A673 (cell line): ENCODE data around the gene CYP1A2. TPM values are rescaled to one million over a fixed set of nuclear protein-coding genes. Genes with fewer than 3 reads are reported as not detected.
A peak's percentile ranks its signal among the peaks of the same experiment; 100 is the strongest.

Source experiments
- BruUV-seq: library from RNA; stranded (reverse); fragments of 400-500 nt; replicated peaks from 2 replicates; lab custom pipeline; 2021; lab: Mats Ljungman, UMichigan
- CTCF ChIA-PET: fragments of 300-600 bp; sonication (Branson Sonifier 250); formaldehyde crosslinking; loops from one replicate; lab custom pipeline; 2022; ENCODE audit warnings: antibody characterized with exemption; lab: Charles Lee
- POLR2A ChIA-PET: fragments of 300-600 bp; sonication (Branson Sonifier 250); formaldehyde crosslinking; loops from one replicate; lab custom pipeline; 2022; ENCODE audit warnings: antibody characterized with exemption; ENCODE audit not compliant: low non-redundant PET; lab: Charles Lee
- DNase-seq: peaks from one replicate; pipeline ENCODE4 v3.0.0-alpha.2; 2015; ENCODE audit warnings: low spot score
- H3K27ac ChIP-seq: fragments of 200-600 bp; sonication (generic); 2 replicates; pipeline ENCODE4 v1.5.1; 2016; ENCODE audit warnings: mixed run types, low read depth, mild to moderate bottlenecking, mixed read lengths, antibody characterized with exemption, low read length; ENCODE audit not compliant: poor library complexity, severe bottlenecking
- H3K27me3 ChIP-seq: fragments of 200-600 bp; sonication (generic); replicated peaks from 2 replicates; pipeline ENCODE4 v1.6.1; 2017; ENCODE audit warnings: mixed run types, low read depth, mild to moderate bottlenecking, mixed read lengths, antibody characterized with exemption, low read length; ENCODE audit not compliant: insufficient read depth, poor library complexity
- H3K36me3 ChIP-seq: fragments of 200-600 bp; sonication (generic); 2 replicates; pipeline ENCODE4 v1.6.1; 2016; ENCODE audit warnings: mixed run types, mild to moderate bottlenecking, mixed read lengths, antibody characterized with exemption, low read length; ENCODE audit not compliant: insufficient read depth, poor library complexity, severe bottlenecking
- H3K4me1 ChIP-seq: fragments of 200-600 bp; sonication (generic); 2 replicates; pipeline ENCODE4 v1.6.1; 2017; ENCODE audit warnings: mixed run types, mild to moderate bottlenecking, mixed read lengths, antibody characterized with exemption, low read length; ENCODE audit not compliant: insufficient read depth, poor library complexity, severe bottlenecking
- H3K4me3 ChIP-seq: fragments of 200-600 bp; sonication (generic); 2 replicates; pipeline ENCODE4 v1.5.1; 2016; ENCODE audit warnings: low read depth, mixed run types, mild to moderate bottlenecking, mixed read lengths, low read length; ENCODE audit not compliant: poor library complexity, severe bottlenecking
- H3K9me3 ChIP-seq: fragments of 200-600 bp; sonication (generic); 2 replicates; pipeline ENCODE4 v1.6.1; 2016; ENCODE audit warnings: mixed run types, low read depth, mild to moderate bottlenecking, mixed read lengths, antibody characterized with exemption, low read length; ENCODE audit not compliant: poor library complexity, severe bottlenecking
- CTCF ChIP-seq: fragments of 300-800, 200-600 bp; sonication (generic); conservative IDR thresholded peaks from 2 replicates; pipeline ENCODE4 v1.5.1; 2017; ENCODE audit warnings: low read depth, mild to moderate bottlenecking, antibody characterized with exemption, low read length, moderate library complexity, mixed read lengths
- EZH2 ChIP-seq: fragments of 200-600 bp; sonication (generic); IDR thresholded peaks from 2 replicates; pipeline ENCODE4 v1.6.1; 2017; ENCODE audit warnings: borderline replicate concordance, low read depth, mild to moderate bottlenecking, mixed read lengths, antibody characterized with exemption, low read length; ENCODE audit not compliant: poor library complexity, severe bottlenecking
- intact Hi-C: fragments of 100-400 bp; cut with micrococcal nuclease; formaldehyde crosslinking; loops from one replicate; pipeline ENCODE4 v1.10.0; 2022; ENCODE audit not compliant: unreplicated experiment
- total RNA-seq: library from RNA; stranded (reverse); gene quantifications from 2 replicates; pipeline ENCODE4 v1.2.3, GENCODE V29; 2021

Gene CYP1A2
- total RNA-seq, 1 experiment from 2014 or later: not detected

GRCh38 chr15:74770211-74770903 lies 21.7 kb downstream of the CYP1A2 start:
- Histone ChIP-seq H3K9me3 (no peaks in the 10 kb centered on the region), H3K4me1 (peaks cover 15% of the 10 kb centered on the region), H3K4me3 (no peak overlapping the region), H3K27ac (no peak overlapping the region), H3K27me3 (no peaks in the 10 kb centered on the region), H3K36me3 (no peaks in the 10 kb centered on the region)
- intact Hi-C loops: loop anchor here (5.0 to 10.0 kb wide), 3 partner anchors 67 to 434 kb away; partner anchors contain the start of gene C15orf39
- BruUV-seq: no TSS peak
- no peak for DNase-seq
- TF ChIP-seq EZH2: no peak
- TF ChIP-seq CTCF: no peak
- ChIA-PET POLR2A (no interaction called here), CTCF (interaction anchor here (0.6 to 5.0 kb wide), 22 partner anchors 9 to 1572 kb away, joined by 3 to 119 read pairs (median 4); partner anchors contain the start of genes CSK, CYP1A2, MPI and PPCDC)

GRCh38 chr15:74773329-74773728 lies 24.7 kb downstream of the CYP1A2 start:
- Histone ChIP-seq H3K27me3 (no peaks in the 10 kb centered on the region), H3K27ac (peak overlapping the region; percentile 55), H3K4me3 (no peak overlapping the region), H3K36me3 (no peaks in the 10 kb centered on the region), H3K9me3 (no peaks in the 10 kb centered on the region), H3K4me1 (peaks cover 32% of the 10 kb centered on the region)
- CTCF ChIA-PET: no interaction called here
- DNase-seq: no peak
- POLR2A ChIA-PET: no interaction called here
- intact Hi-C loops: loop anchor here (5.0 to 10.0 kb wide), 3 partner anchors 64 to 431 kb away; partner anchors contain the start of gene C15orf39
- no TSS peak for BruUV-seq
- TF ChIP-seq CTCF (no peak), EZH2 (no peak)

GRCh38 chr15:74773731-74774252 lies 25.1 kb downstream of the CYP1A2 start:
- TF ChIP-seq CTCF: no peak
- no peak for TF ChIP-seq EZH2
- H3K27me3 ChIP-seq: no peaks in the 10 kb centered on the region
- DNase-seq: peak; percentile 88
- H3K9me3 ChIP-seq: no peaks in the 10 kb centered on the region
- CTCF ChIA-PET: no interaction called here
- no TSS peak for BruUV-seq
- H3K36me3 ChIP-seq: no peaks in the 10 kb centered on the region
- H3K4me3 ChIP-seq: no peak overlapping the region
- intact Hi-C loops: loop anchor here (5.0 to 10.0 kb wide), 3 partner anchors 64 to 431 kb away; partner anchors contain the start of gene C15orf39
- H3K4me1 ChIP-seq: peaks cover 30% of the 10 kb centered on the region
- peak overlapping the region; percentile 55 for H3K27ac ChIP-seq
- POLR2A ChIA-PET: no interaction called here
